GM19240 (cell line): ENCODE results near the gene FIBP.
"Not testable (repeated sequence)": the region's sequence is repeated elsewhere in the genome, so short reads cannot be mapped to it uniquely, and the experiment has no call there.

Source experiments
- DNase-seq: peaks from one replicate; pipeline ENCODE4 v3.0.0; 2011; ENCODE audit warnings: low spot score; ENCODE audit not compliant: insufficient read length

The FIBP gene

GRCh38 chr11:65915101-65915820, 27.0 kb upstream of the FIBP start:
- no peak for DNase-seq

- DNase-seq: no peak
These were observed 24.6 kb upstream of the FIBP start for GRCh38 chr11:65912845-65913244.

GRCh38 chr11:65911682-65912568, 23.7 kb upstream of the FIBP start:
- DNase-seq: no peak

- no peak for DNase-seq
These were observed 19.6 kb upstream of the FIBP start for GRCh38 chr11:65907878-65908277.

- no peak for DNase-seq
These were observed 18.3 kb upstream of the FIBP start for GRCh38 chr11:65906602-65907001.

GRCh38 chr11:65903715-65904114, 15.4 kb upstream of the FIBP start:
- no peak for DNase-seq

GRCh38 chr11:65903068-65903481, 14.8 kb upstream of the FIBP start:
- DNase-seq: no peak

GRCh38 chr11:65900899-65901180, 12.6 kb upstream of the FIBP start:
- no peak for DNase-seq

GRCh38 chr11:65900125-65900898, 12.0 kb upstream of the FIBP start, which contains the start of gene FOSL1:
Gene FOSL1 (minus strand): TSS chr11:65900388. CDS start chr11:65900339, 49 bp downstream.
- peak; percentile 47 for DNase-seq

- DNase-seq: no peak
These were observed 11.3 kb upstream of the FIBP start for GRCh38 chr11:65899356-65900124.

GRCh38 chr11:65898656-65899355, 10.5 kb upstream of the FIBP start:
- DNase-seq: no peak

GRCh38 chr11:65897020-65897471, 8.8 kb upstream of the FIBP start:
- DNase-seq: no peak

- no peak for DNase-seq
These were observed 8.0 kb upstream of the FIBP start for GRCh38 chr11:65896034-65896999.

GRCh38 chr11:65895482-65895981, 7.3 kb upstream of the FIBP start:
- no peak for DNase-seq

GRCh38 chr11:65894034-65894591, 5.8 kb upstream of the FIBP start:
- DNase-seq: no peak

GRCh38 chr11:65892661-65893317, 4.5 kb upstream of the FIBP start:
- no peak for DNase-seq

GRCh38 chr11:65892137-65892540, 3.9 kb upstream of the FIBP start:
- DNase-seq: not testable (repeated sequence)
